ENCODE measurements around the gene MAK.
"Not testable (repeated sequence)": the region's sequence is repeated elsewhere in the genome, so short reads cannot be mapped to it uniquely, and the experiment has no call there.

Gene MAK

GRCh38 chr6:10880366-10880765, 42.0 kb upstream of the MAK start:
- no peaks in the 10 kb centered on the region for H3K36me3 ChIP-seq (ENCODE audit: insufficient read depth, low read length)
- TF ChIP-seq EZH2 (IDR thresholded peaks at IDR 0.05) (no peak), POLR2AphosphoS5 (IDR thresholded peaks at IDR 0.05; ENCODE audit: borderline replicate concordance, low read depth, low read length) (no peak), FOXP2 (optimal IDR thresholded peaks at IDR 0.05; ENCODE audit: control extremely low read depth, extremely low read length, insufficient read depth) (no peak)
- DNase-seq (ENCODE audit: low read depth, low spot score), result no peak
- H3K9ac ChIP-seq (ENCODE audit: insufficient read length), result no peak overlapping the region
- H3K27ac ChIP-seq, result no peak overlapping the region
- no peak overlapping the region for H3K4me3 ChIP-seq
- no peaks in the 10 kb centered on the region for H3K9me3 ChIP-seq (ENCODE audit: low read depth, low read length)

- H3K9ac ChIP-seq (ENCODE audit: insufficient read length), result no peak overlapping the region
- H3K4me3 ChIP-seq, result no peak overlapping the region
- no peaks in the 10 kb centered on the region for H3K9me3 ChIP-seq (ENCODE audit: low read depth, low read length)
- TF ChIP-seq EZH2 (IDR thresholded peaks at IDR 0.05) (no peak), POLR2AphosphoS5 (IDR thresholded peaks at IDR 0.05; ENCODE audit: borderline replicate concordance, low read depth, low read length) (no peak), FOXP2 (optimal IDR thresholded peaks at IDR 0.05; ENCODE audit: control extremely low read depth, extremely low read length, insufficient read depth) (no peak)
- no peak for DNase-seq (ENCODE audit: low read depth, low spot score)
- no peak overlapping the region for H3K27ac ChIP-seq
- H3K36me3 ChIP-seq (ENCODE audit: insufficient read depth, low read length), result no peaks in the 10 kb centered on the region
Measured at GRCh38 chr6:10877871-10878270, 39.5 kb upstream of the MAK start.

GRCh38 chr6:10877012-10877411, 38.7 kb upstream of the MAK start:
- H3K9ac ChIP-seq (ENCODE audit: insufficient read length), result no peak overlapping the region

GRCh38 chr6:10875026-10875425, 36.7 kb upstream of the MAK start:
- no peak for TF ChIP-seq POLR2AphosphoS5 (IDR thresholded peaks at IDR 0.05; ENCODE audit: borderline replicate concordance, low read depth, low read length)
- no peak for TF ChIP-seq FOXP2 (optimal IDR thresholded peaks at IDR 0.05; ENCODE audit: control extremely low read depth, extremely low read length, insufficient read depth)
- no peak for TF ChIP-seq EZH2 (IDR thresholded peaks at IDR 0.05)
- Histone ChIP-seq H3K9ac (ENCODE audit: insufficient read length) (no peak overlapping the region), H3K27ac (no peak overlapping the region), H3K4me3 (no peak overlapping the region), H3K9me3 (ENCODE audit: low read depth, low read length) (no peaks in the 10 kb centered on the region), H3K36me3 (ENCODE audit: insufficient read depth, low read length) (no peaks in the 10 kb centered on the region)
- DNase-seq (ENCODE audit: low read depth, low spot score), result no peak

More at GRCh38 chr6:10877012-10877411, 38.7 kb upstream of the MAK start:
- TF ChIP-seq POLR2AphosphoS5 (IDR thresholded peaks at IDR 0.05; ENCODE audit: borderline replicate concordance, low read depth, low read length) (no peak), FOXP2 (optimal IDR thresholded peaks at IDR 0.05; ENCODE audit: control extremely low read depth, extremely low read length, insufficient read depth) (no peak), EZH2 (IDR thresholded peaks at IDR 0.05) (no peak)
- no peaks in the 10 kb centered on the region for H3K36me3 ChIP-seq (ENCODE audit: insufficient read depth, low read length)
- H3K27ac ChIP-seq, result no peak overlapping the region
- H3K9me3 ChIP-seq (ENCODE audit: low read depth, low read length), result no peaks in the 10 kb centered on the region
- no peak overlapping the region for H3K4me3 ChIP-seq
- DNase-seq (ENCODE audit: low read depth, low spot score), result no peak

GRCh38 chr6:10874207-10874606, 35.9 kb upstream of the MAK start:
- H3K9ac ChIP-seq (ENCODE audit: insufficient read length), result no peak overlapping the region
- TF ChIP-seq POLR2AphosphoS5 (IDR thresholded peaks at IDR 0.05; ENCODE audit: borderline replicate concordance, low read depth, low read length), result no peak
- no peak for TF ChIP-seq EZH2 (IDR thresholded peaks at IDR 0.05)
- TF ChIP-seq FOXP2 (optimal IDR thresholded peaks at IDR 0.05; ENCODE audit: control extremely low read depth, extremely low read length, insufficient read depth), result no peak
- H3K9me3 ChIP-seq (ENCODE audit: low read depth, low read length), result no peaks in the 10 kb centered on the region
- no peak overlapping the region for H3K27ac ChIP-seq
- no peaks in the 10 kb centered on the region for H3K36me3 ChIP-seq (ENCODE audit: insufficient read depth, low read length)
- no peak overlapping the region for H3K4me3 ChIP-seq
- DNase-seq (ENCODE audit: low read depth, low spot score), result no peak

GRCh38 chr6:10873374-10873773, 35.0 kb upstream of the MAK start:
- Histone ChIP-seq H3K27ac (no peak overlapping the region), H3K36me3 (ENCODE audit: insufficient read depth, low read length) (no peaks in the 10 kb centered on the region), H3K4me3 (no peak overlapping the region), H3K9me3 (ENCODE audit: low read depth, low read length) (no peaks in the 10 kb centered on the region), H3K9ac (ENCODE audit: insufficient read length) (no peak overlapping the region)
- TF ChIP-seq POLR2AphosphoS5 (IDR thresholded peaks at IDR 0.05; ENCODE audit: borderline replicate concordance, low read depth, low read length), result no peak
- TF ChIP-seq EZH2 (IDR thresholded peaks at IDR 0.05), result no peak
- no peak for TF ChIP-seq FOXP2 (optimal IDR thresholded peaks at IDR 0.05; ENCODE audit: control extremely low read depth, extremely low read length, insufficient read depth)
- no peak for DNase-seq (ENCODE audit: low read depth, low spot score)

- Histone ChIP-seq H3K4me3 (no peak overlapping the region), H3K27ac (no peak overlapping the region), H3K36me3 (ENCODE audit: insufficient read depth, low read length) (no peaks in the 10 kb centered on the region), H3K9ac (ENCODE audit: insufficient read length) (no peak overlapping the region), H3K9me3 (ENCODE audit: low read depth, low read length) (no peaks in the 10 kb centered on the region)
- no peak for DNase-seq (ENCODE audit: low read depth, low spot score)
- no peak for TF ChIP-seq POLR2AphosphoS5 (IDR thresholded peaks at IDR 0.05; ENCODE audit: borderline replicate concordance, low read depth, low read length)
- no peak for TF ChIP-seq FOXP2 (optimal IDR thresholded peaks at IDR 0.05; ENCODE audit: control extremely low read depth, extremely low read length, insufficient read depth)
- no peak for TF ChIP-seq EZH2 (IDR thresholded peaks at IDR 0.05)
Measured at GRCh38 chr6:10867952-10868351, 29.6 kb upstream of the MAK start.

- not testable (repeated sequence) for H3K27ac ChIP-seq; H3K4me3 ChIP-seq; DNase-seq (ENCODE audit: low read depth, low spot score); H3K9ac ChIP-seq (ENCODE audit: insufficient read length); H3K9me3 ChIP-seq (ENCODE audit: low read depth, low read length); H3K36me3 ChIP-seq (ENCODE audit: insufficient read depth, low read length)
Measured at GRCh38 chr6:10866709-10867108, 28.4 kb upstream of the MAK start.

GRCh38 chr6:10863031-10863430, 24.7 kb upstream of the MAK start:
- not testable (repeated sequence) for H3K27ac ChIP-seq; H3K9ac ChIP-seq (ENCODE audit: insufficient read length); H3K36me3 ChIP-seq (ENCODE audit: insufficient read depth, low read length); DNase-seq (ENCODE audit: low read depth, low spot score); H3K4me3 ChIP-seq; H3K9me3 ChIP-seq (ENCODE audit: low read depth, low read length)
